HepG2 (cell line): ENCODE data around the gene TAP1. TPM values are rescaled to one million over a fixed set of nuclear protein-coding genes. Genes with fewer than 3 reads are reported as not detected.

Source experiments
- ATAC-seq: fragments of 200-7000 bp; cut with Tn5 transposase; 3 replicates; pipeline ENCODE4 v1.9.1; 2020; ENCODE audit warnings: mild to moderate bottlenecking, moderate library complexity
- BruUV-seq: library from RNA; stranded (reverse); fragments of 400-500 nt; replicated peaks from 2 replicates; lab custom pipeline; 2021; lab: Mats Ljungman, UMichigan
- CTCF ChIA-PET: fragments of 300-600 bp; formaldehyde crosslinking; extraction: SDS; loops from one replicate; lab custom pipeline; 2021; ENCODE audit warnings: low total read pairs, inconsistent platforms, low intra/inter-chr PET ratio; lab: Yijun Ruan, JAX
- POLR2A ChIA-PET: fragments of 350-600 bp; sonication (Branson Sonifier 250); formaldehyde crosslinking; loops from one replicate; lab custom pipeline; 2020; ENCODE audit warnings: antibody characterized with exemption, inconsistent platforms; lab: Yijun Ruan, JAX
- DNase-seq: peaks from one replicate; pipeline ENCODE4 v3.0.0-alpha.2; 2015; ENCODE audit warnings: low spot score
- FAIRE-seq: peaks from 3 replicates; lab custom pipeline; 2011; peaks lifted over from hg19 to GRCh38; lab: Jason Lieb, UNC
- H2AFZ ChIP-seq: one replicate; pipeline ENCODE4 v1.6.1; 2011; ENCODE audit warnings: low read length, inconsistent platforms
- H3K27ac ChIP-seq: fragments of 300-600 bp; 3 replicates; pipeline ENCODE4 v1.8.0; 2011; ENCODE audit warnings: mixed run types, mild to moderate bottlenecking, mixed read lengths, low read length, inconsistent platforms; ENCODE audit not compliant: insufficient read depth; ENCODE audit errors: extremely low read length
- H3K27me3 ChIP-seq, 2 experiments: fragments of 200-600 bp in 1 of 2; 2 replicates in 1 of 2; 3 replicates in 1 of 2; pipeline versions ENCODE4 v1.6.0 to v1.8.0; 2011; ENCODE audit warnings: low read length in 2 of 2, mild to moderate bottlenecking in 2 of 2, moderate library complexity in 2 of 2, inconsistent platforms in 1 of 2; ENCODE audit not compliant: insufficient read depth in 2 of 2, control insufficient read depth in 1 of 2
- H3K36me3 ChIP-seq, 2 experiments: fragments of 200-600 bp in 1 of 2; replicated peaks in 1 of 2; 2 replicates in 1 of 2; 3 replicates in 1 of 2; pipeline versions ENCODE4 v1.5.1 to v1.8.0; 2011; ENCODE audit warnings: low read length in 2 of 2, inconsistent platforms in 1 of 2; ENCODE audit not compliant: insufficient read depth in 2 of 2, control insufficient read depth in 1 of 2
- H3K4me1 ChIP-seq: 2 replicates; pipeline ENCODE4 v1.5.1; 2012; ENCODE audit warnings: low read length, inconsistent platforms; ENCODE audit not compliant: insufficient read depth
- H3K4me2 ChIP-seq: 2 replicates; pipeline ENCODE4 v1.6.0; 2011; ENCODE audit warnings: low read depth, low read length, inconsistent platforms
- H3K4me3 ChIP-seq, 3 experiments: fragments of 200-600 bp in 1 of 3; sonication (generic), shearing (Covaris generic) in 1 of 3; replicated peaks in 1 of 3; 2 replicates each; pipeline ENCODE4 v1.5.1; 2011 to 2016; ENCODE audit warnings: low read length in 3 of 3, inconsistent platforms in 2 of 3, low read depth in 2 of 3, mild to moderate bottlenecking in 2 of 3, control low read depth in 1 of 3, mixed read lengths in 1 of 3; ENCODE audit not compliant: insufficient read depth in 1 of 3
- H3K79me2 ChIP-seq: one replicate; pipeline ENCODE4 v1.6.1; 2011; ENCODE audit warnings: low read length, inconsistent platforms; ENCODE audit not compliant: insufficient read depth
- H3K9ac ChIP-seq: 2 replicates; pipeline ENCODE4 v1.6.0; 2011; ENCODE audit warnings: mild to moderate bottlenecking, low read depth, low read length, inconsistent platforms; ENCODE audit not compliant: insufficient read depth
- H3K9me3 ChIP-seq: 2 replicates; pipeline ENCODE4 v1.5.1; 2012; ENCODE audit warnings: mild to moderate bottlenecking, low read length
- H4K20me1 ChIP-seq: 2 replicates; pipeline ENCODE4 v1.6.0; 2011; ENCODE audit warnings: inconsistent platforms, mild to moderate bottlenecking, low read length, moderate library complexity; ENCODE audit not compliant: insufficient read depth
- CREB1 ChIP-seq, 2 experiments: fragments of 450-650 bp in 1 of 2; IDR thresholded peaks; 2 replicates each; pipeline ENCODE4 v1.6.1; 2016 to 2017; ENCODE audit warnings: control low read depth in 1 of 2, mild to moderate bottlenecking in 1 of 2, missing compliant biosample characterization in 1 of 2, missing genetic modification characterization in 1 of 2
- DR1 ChIP-seq: sonication (generic); formaldehyde crosslinking; IDR thresholded peaks from 2 replicates; pipeline ENCODE4 v1.8.0; 2021; ENCODE audit warnings: mild to moderate bottlenecking, missing genetic modification reagents, inconsistent platforms
- FOXA3 ChIP-seq: IDR thresholded peaks from 2 replicates; pipeline ENCODE4 v1.6.1; 2016; ENCODE audit warnings: missing genetic modification reagents, missing compliant biosample characterization
- HDAC6 ChIP-seq: fragments of 200-600 bp; sonication (generic); IDR thresholded peaks from 2 replicates; pipeline ENCODE4 v1.7.0; 2017; ENCODE audit warnings: mild to moderate bottlenecking, antibody characterized with exemption, low read length, low read depth
- PATZ1 ChIP-seq: sonication (generic); formaldehyde crosslinking; IDR thresholded peaks from 2 replicates; pipeline ENCODE4 v1.4.0; 2020; ENCODE audit warnings: missing genetic modification reagents
- POLR2G ChIP-seq: fragments of 200-400 bp; formaldehyde crosslinking; IDR thresholded peaks from 2 replicates; pipeline ENCODE4 v1.6.1; 2018; ENCODE audit warnings: mild to moderate bottlenecking, low read depth, low read length, moderate library complexity
- RFXANK ChIP-seq: IDR thresholded peaks from 2 replicates; pipeline ENCODE4 v1.6.1; 2016
- THAP11 ChIP-seq: IDR thresholded peaks from 2 replicates; pipeline ENCODE4 v1.6.1; 2016; ENCODE audit warnings: missing biosample characterization, missing genetic modification reagents
- ZBED4 ChIP-seq: sonication (generic); formaldehyde crosslinking; IDR thresholded peaks from 2 replicates; pipeline ENCODE4 v1.4.0; 2020; ENCODE audit warnings: missing genetic modification reagents, borderline replicate concordance
- ZFP36L1 ChIP-seq: sonication (generic); formaldehyde crosslinking; IDR thresholded peaks from 2 replicates; pipeline ENCODE4 v1.8.0; 2022; ENCODE audit warnings: mild to moderate bottlenecking, missing genetic modification reagents, moderate library complexity
- ZNF24 ChIP-seq: fragments of 450-650 bp; IDR thresholded peaks from 2 replicates; pipeline ENCODE4 v1.6.1; 2017; ENCODE audit warnings: antibody characterized with exemption, mild to moderate bottlenecking
- ZNF264 ChIP-seq: sonication (generic); formaldehyde crosslinking; IDR thresholded peaks from 2 replicates; pipeline ENCODE4 v1.4.0; 2020; ENCODE audit warnings: missing genetic modification reagents
- ZNF724P ChIP-seq: sonication (generic); formaldehyde crosslinking; IDR thresholded peaks from 2 replicates; pipeline ENCODE4 v1.8.0; 2022; ENCODE audit warnings: missing genetic modification reagents, borderline replicate concordance
- ZSCAN12 ChIP-seq: sonication (generic); formaldehyde crosslinking; IDR thresholded peaks from 2 replicates; pipeline ENCODE4 v1.9.0; 2021; ENCODE audit warnings: mild to moderate bottlenecking, missing genetic modification reagents
- WGBS: methylation state at CpG from one replicate; pipeline ENCODE4 v1.1.6; 2017; ENCODE audit warnings: low lambda C conversion rate; 5-methylcytosine and 5-hydroxymethylcytosine counted together
- in situ Hi-C: cut with HindIII; loops from 2 replicates; pipeline ENCODE4 v1.10.0; 2017; ENCODE audit warnings: low pct_unique_long_range_greater_than_20kb; ENCODE audit not compliant: extremely low pct_ligation_motif_present
- intact Hi-C: fragments of 100-400 bp; cut with micrococcal nuclease; formaldehyde crosslinking; loops from one replicate; pipeline ENCODE4 v1.10.0; 2022; ENCODE audit not compliant: unreplicated experiment
- polyA plus RNA-seq, 8 experiments: library from polyadenylated mRNA; depleted of rRNA in 3 of 8; stranded (reverse) in 7 of 8; unstranded in 1 of 8; fragments of >200 nt; fragmentation: Illumina TruSeq in 4 of 8; extraction: Trizol in 4 of 8; gene quantifications; 2 replicates each; pipeline versions ENCODE4 v1.2.1 to v1.2.3, GENCODE V29; 2011 to 2016; ENCODE audit warnings: low read depth in 4 of 8, missing spikeins in 1 of 8, mixed read lengths in 1 of 8; ENCODE audit not compliant: insufficient read depth in 1 of 8
- total RNA-seq, 5 experiments: library from RNA; depleted of rRNA; stranded (reverse); fragments of >200 nt; fragmentation: Illumina TruSeq; extraction: Trizol; gene quantifications; 2 replicates each; pipeline ENCODE4 v1.2.3, GENCODE V29; 2016; ENCODE audit warnings: low read depth in 1 of 5

Gene TAP1
- total and polyA plus RNA-seq, 2 of the 13 experiments (the other 11 are each of a cell fraction or from before 2014, with no cell fraction given), result 31.2 to 52.2 TPM

- ATAC-seq (no peak), FAIRE-seq (no peak)
- no peak overlapping the region for H3K27ac ChIP-seq
- no peaks in the 10 kb centered on the region for H3K79me2 ChIP-seq
- no peak overlapping the region for H2AFZ ChIP-seq
- POLR2A ChIA-PET, result no interaction called here
- H3K36me3 ChIP-seq, result no peaks in the 10 kb centered on the region
- BruUV-seq, result no TSS peak
- H3K4me2 ChIP-seq, result no peak overlapping the region
- TF ChIP-seq ZNF264, result no peak
- TF ChIP-seq, all 625 proteins: peak for 0
- Histone ChIP-seq H3K4me1 (no peaks in the 10 kb centered on the region), H3K4me3 (no peak overlapping the region), H3K9me3 (no peaks in the 10 kb centered on the region), H4K20me1 (no peaks in the 10 kb centered on the region), H3K27me3 (peaks cover 0 to 14% of the 10 kb centered on the region in 2 experiments; a peak in 2 of 5 replicates), H3K9ac (no peak overlapping the region)
- in situ Hi-C loops, result no loop called here
- DNase-seq, result no peak
- WGBS, result 0% methylated on average over 2 of the region's 2 CpGs
- CTCF ChIA-PET, result no interaction called here
- intact Hi-C loops, result no loop called here
Measured at GRCh38 chr6:32818867-32819266, 34.6 kb downstream of the TAP1 start.

- no peaks in the 10 kb centered on the region for H3K9me3 ChIP-seq
- no peaks in the 10 kb centered on the region for H3K79me2 ChIP-seq
- H3K9ac ChIP-seq, result no peak within 1 kb of the TSS
- H4K20me1 ChIP-seq, result no peaks in the 10 kb centered on the region
- DNase-seq (no peak), ATAC-seq (no peak; the same call in 2 of the 3 replicates), FAIRE-seq (no peak)
- H2AFZ ChIP-seq, result no peak within 1 kb of the TSS
- H3K36me3 ChIP-seq, result no peaks in the 10 kb centered on the region
- WGBS, result 6% methylated on average over 3 of the region's 3 CpGs
- no TSS peak for BruUV-seq
- H3K27ac ChIP-seq, result no peak within 1 kb of the TSS
- peaks cover 0 to 24% of the 10 kb centered on the region in 2 experiments; a peak in 2 of 5 replicates for H3K27me3 ChIP-seq
- intact Hi-C loops, result no loop called here
- H3K4me3 ChIP-seq, result no peak within 1 kb of the TSS
- ChIA-PET POLR2A (no interaction called here), CTCF (no interaction called here)
- no peaks in the 10 kb centered on the region for H3K4me1 ChIP-seq
- in situ Hi-C loops, result no loop called here
- no peak within 1 kb of the TSS for H3K4me2 ChIP-seq
- TF ChIP-seq FOXA3 (CRISPR knock-in tag) (no peak), ZNF724P (CRISPR knock-in tag) (no peak), POLR2G (no peak), DR1 (CRISPR knock-in tag) (no peak), ZNF24 (no peak), ZFP36L1 (CRISPR knock-in tag) (no peak), ZBED4 (CRISPR knock-in tag) (no peak), ZSCAN12 (CRISPR knock-in tag) (no peak), PATZ1 (CRISPR knock-in tag) (no peak), HDAC6 (no peak), CREB1 (IDR thresholded peaks at IDR 0.05) (no peak; the same call in 1 of the 2 replicates), CREB1 (CRISPR knock-in tag; IDR thresholded peaks at IDR 0.05) (peak; percentile 59; the same call in 1 of the 2 replicates), THAP11 (no peak), RFXANK (peak; percentile 98)
Measured at GRCh38 chr6:32816746-32817204, 36.7 kb downstream of the TAP1 start, which contains the start of gene HLA-DOB. Gene HLA-DOB (minus strand): TSS chr6:32817002. CDS start chr6:32816951, 51 bp downstream.
